Measurements from ENCODE around the gene SIGLEC10.
"Not testable (repeated sequence)": the region's sequence is repeated elsewhere in the genome, so short reads cannot be mapped to it uniquely, and the experiment has no call there.

SIGLEC10 gene

GRCh38 chr19:51417810-51418157, 342 bp upstream of the SIGLEC10 start:
- TF ChIP-seq, protein P1, sequence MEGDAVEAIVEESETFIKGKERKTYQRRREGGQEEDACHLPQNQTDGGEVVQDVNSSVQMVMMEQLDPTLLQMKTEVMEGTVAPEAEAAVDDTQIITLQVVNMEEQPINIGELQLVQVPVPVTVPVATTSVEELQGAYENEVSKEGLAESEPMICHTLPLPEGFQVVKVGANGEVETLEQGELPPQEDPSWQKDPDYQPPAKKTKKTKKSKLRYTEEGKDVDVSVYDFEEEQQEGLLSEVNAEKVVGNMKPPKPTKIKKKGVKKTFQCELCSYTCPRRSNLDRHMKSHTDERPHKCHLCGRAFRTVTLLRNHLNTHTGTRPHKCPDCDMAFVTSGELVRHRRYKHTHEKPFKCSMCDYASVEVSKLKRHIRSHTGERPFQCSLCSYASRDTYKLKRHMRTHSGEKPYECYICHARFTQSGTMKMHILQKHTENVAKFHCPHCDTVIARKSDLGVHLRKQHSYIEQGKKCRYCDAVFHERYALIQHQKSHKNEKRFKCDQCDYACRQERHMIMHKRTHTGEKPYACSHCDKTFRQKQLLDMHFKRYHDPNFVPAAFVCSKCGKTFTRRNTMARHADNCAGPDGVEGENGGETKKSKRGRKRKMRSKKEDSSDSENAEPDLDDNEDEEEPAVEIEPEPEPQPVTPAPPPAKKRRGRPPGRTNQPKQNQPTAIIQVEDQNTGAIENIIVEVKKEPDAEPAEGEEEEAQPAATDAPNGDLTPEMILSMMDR (IDR thresholded peaks at IDR 0.05; ENCODE audit: low read depth, low read length, poor library complexity, severe bottlenecking), result no peak
- H3F3A ChIP-seq (ENCODE audit: control insufficient read depth, insufficient read depth), result no peaks in the 10 kb centered on the region
- H3K79me2 ChIP-seq (ENCODE audit: control insufficient read depth, low read length), result peaks cover 6% of the 10 kb centered on the region; the same call in 1 of the 2 replicates
- H3K36me3 ChIP-seq (ENCODE audit: control insufficient read depth, low read length), result no peaks in the 10 kb centered on the region
- H4K20me1 ChIP-seq (ENCODE audit: control insufficient read depth, insufficient read depth, low read depth, low read length), result no peaks in the 10 kb centered on the region
- H3K4me1 ChIP-seq (ENCODE audit: control insufficient read depth, low read length), result peaks cover 26% of the 10 kb centered on the region
- peak overlapping the region; percentile 56 for H3K27ac ChIP-seq (ENCODE audit: low read depth, low read length)
- H3K27me3 ChIP-seq (ENCODE audit: control insufficient read depth, low read length), result no peaks in the 10 kb centered on the region
- no peaks in the 10 kb centered on the region for H3K9me3 ChIP-seq (ENCODE audit: control insufficient read depth, insufficient read depth, low read length)
- H3K4me2 ChIP-seq (ENCODE audit: low read length), result peak overlapping the region; percentile 78
- peak overlapping the region; percentile 83 for H3K4me3 ChIP-seq (ENCODE audit: low read length)
- H3K9me2 ChIP-seq (replicated peaks; ENCODE audit: control insufficient read depth, low read length), result no peaks in the 10 kb centered on the region

DNA sequence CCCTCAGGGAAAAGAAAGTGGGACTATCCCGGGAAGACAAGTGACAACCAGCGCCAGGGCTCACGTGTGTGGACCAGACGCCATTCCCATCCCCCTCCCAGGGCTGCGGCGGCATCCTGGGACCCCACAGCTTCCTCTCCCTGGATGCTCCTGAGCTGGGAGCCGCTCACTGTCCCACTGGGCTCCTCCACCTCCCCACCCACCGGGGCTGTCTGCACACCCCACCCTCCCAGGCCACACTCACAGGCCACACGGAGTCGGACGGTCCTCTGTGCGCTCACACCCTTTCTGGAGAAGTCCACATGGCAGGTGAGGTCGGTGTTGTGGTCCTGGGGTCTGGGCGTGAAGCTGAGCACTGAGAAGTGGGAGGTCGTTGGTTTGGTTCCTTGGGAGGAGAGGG, 1.0 kb downstream of the SIGLEC10 start:
- Histone ChIP-seq H3K4me1 (ENCODE audit: control insufficient read depth, low read length) (peaks cover 26% of the 10 kb centered on the region), H3K4me3 (ENCODE audit: low read length) (peak overlapping the region; percentile 83), H3K4me2 (ENCODE audit: low read length) (peak overlapping the region; percentile 78)
- H3K27ac ChIP-seq (ENCODE audit: low read depth, low read length); H3K79me2 ChIP-seq (ENCODE audit: control insufficient read depth, low read length); H3K36me3 ChIP-seq (ENCODE audit: control insufficient read depth, low read length); H3F3A ChIP-seq (ENCODE audit: control insufficient read depth, insufficient read depth); H4K20me1 ChIP-seq (ENCODE audit: control insufficient read depth, insufficient read depth, low read depth, low read length); H3K27me3 ChIP-seq (ENCODE audit: control insufficient read depth, low read length); H3K9me3 ChIP-seq (ENCODE audit: control insufficient read depth, insufficient read depth, low read length); H3K9me2 ChIP-seq (replicated peaks; ENCODE audit: control insufficient read depth, low read length): not testable (repeated sequence)

GRCh38 chr19:51415187-51415586, 2.3 kb downstream of the SIGLEC10 start:
- no peaks in the 10 kb centered on the region for H3K9me2 ChIP-seq (replicated peaks; ENCODE audit: control insufficient read depth, low read length)
- no peaks in the 10 kb centered on the region for H4K20me1 ChIP-seq (ENCODE audit: control insufficient read depth, insufficient read depth, low read depth, low read length)
- no peaks in the 10 kb centered on the region for H3K36me3 ChIP-seq (ENCODE audit: control insufficient read depth, low read length)
- H3K4me1 ChIP-seq (ENCODE audit: control insufficient read depth, low read length), result peaks cover 26% of the 10 kb centered on the region
- no peaks in the 10 kb centered on the region for H3F3A ChIP-seq (ENCODE audit: control insufficient read depth, insufficient read depth)
- no peaks in the 10 kb centered on the region for H3K27me3 ChIP-seq (ENCODE audit: control insufficient read depth, low read length)
- peaks cover 6% of the 10 kb centered on the region; the same call in 1 of the 2 replicates for H3K79me2 ChIP-seq (ENCODE audit: control insufficient read depth, low read length)
- no peak overlapping the region for H3K4me3 ChIP-seq (ENCODE audit: low read length)
- no peak for TF ChIP-seq EZH2phosphoT487 (IDR thresholded peaks at IDR 0.05; ENCODE audit: borderline replicate concordance, low read length)
- TF ChIP-seq, protein P1 (IDR thresholded peaks at IDR 0.05; ENCODE audit: low read depth, low read length, poor library complexity, severe bottlenecking), result no peak
- no peak overlapping the region for H3K4me2 ChIP-seq (ENCODE audit: low read length)
- no peak overlapping the region for H3K27ac ChIP-seq (ENCODE audit: low read depth, low read length)
- no peaks in the 10 kb centered on the region for H3K9me3 ChIP-seq (ENCODE audit: control insufficient read depth, insufficient read depth, low read length)

- Histone ChIP-seq H3K79me2 (ENCODE audit: control insufficient read depth, low read length) (no peaks in the 10 kb centered on the region), H3K9me3 (ENCODE audit: control insufficient read depth, insufficient read depth, low read length) (no peaks in the 10 kb centered on the region), H3K4me2 (ENCODE audit: low read length) (no peak overlapping the region), H3K27me3 (ENCODE audit: control insufficient read depth, low read length) (no peaks in the 10 kb centered on the region), H3K4me3 (ENCODE audit: low read length) (no peak overlapping the region), H3K36me3 (ENCODE audit: control insufficient read depth, low read length) (no peaks in the 10 kb centered on the region), H3K4me1 (ENCODE audit: control insufficient read depth, low read length) (peaks cover 29% of the 10 kb centered on the region), H3F3A (ENCODE audit: control insufficient read depth, insufficient read depth) (peaks cover 8% of the 10 kb centered on the region), H4K20me1 (ENCODE audit: control insufficient read depth, insufficient read depth, low read depth, low read length) (no peaks in the 10 kb centered on the region), H3K27ac (ENCODE audit: low read depth, low read length) (no peak overlapping the region), H3K9me2 (replicated peaks; ENCODE audit: control insufficient read depth, low read length) (no peaks in the 10 kb centered on the region)
- TF ChIP-seq, protein P1 (IDR thresholded peaks at IDR 0.05; ENCODE audit: low read depth, low read length, poor library complexity, severe bottlenecking), result no peak
- no peak for TF ChIP-seq EZH2phosphoT487 (IDR thresholded peaks at IDR 0.05; ENCODE audit: borderline replicate concordance, low read length)
Observed at GRCh38 chr19:51410950-51411748, 6.3 kb downstream of the SIGLEC10 start.
